ENCODE data around the gene MALAT1.
"Not testable (repeated sequence)": the region's sequence is repeated elsewhere in the genome, so short reads cannot be mapped to it uniquely, and the experiment has no call there.

MALAT1 gene

DNA sequence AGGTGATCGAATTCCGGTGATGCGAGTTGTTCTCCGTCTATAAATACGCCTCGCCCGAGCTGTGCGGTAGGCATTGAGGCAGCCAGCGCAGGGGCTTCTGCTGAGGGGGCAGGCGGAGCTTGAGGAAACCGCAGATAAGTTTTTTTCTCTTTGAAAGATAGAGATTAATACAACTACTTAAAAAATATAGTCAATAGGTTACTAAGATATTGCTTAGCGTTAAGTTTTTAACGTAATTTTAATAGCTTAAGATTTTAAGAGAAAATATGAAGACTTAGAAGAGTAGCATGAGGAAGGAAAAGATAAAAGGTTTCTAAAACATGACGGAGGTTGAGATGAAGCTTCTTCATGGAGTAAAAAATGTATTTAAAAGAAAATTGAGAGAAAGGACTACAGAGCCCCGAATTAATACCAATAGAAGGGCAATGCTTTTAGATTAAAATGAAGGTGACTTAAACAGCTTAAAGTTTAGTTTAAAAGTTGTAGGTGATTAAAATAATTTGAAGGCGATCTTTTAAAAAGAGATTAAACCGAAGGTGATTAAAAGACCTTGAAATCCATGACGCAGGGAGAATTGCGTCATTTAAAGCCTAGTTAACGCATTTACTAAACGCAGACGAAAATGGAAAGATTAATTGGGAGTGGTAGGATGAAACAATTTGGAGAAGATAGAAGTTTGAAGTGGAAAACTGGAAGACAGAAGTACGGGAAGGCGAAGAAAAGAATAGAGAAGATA is at the start of gene MALAT1:
Gene MALAT1, plus strand, starts transcription at position 69 of the 736 bp plus-strand sequence.
- TF ChIP-seq, protein P1, sequence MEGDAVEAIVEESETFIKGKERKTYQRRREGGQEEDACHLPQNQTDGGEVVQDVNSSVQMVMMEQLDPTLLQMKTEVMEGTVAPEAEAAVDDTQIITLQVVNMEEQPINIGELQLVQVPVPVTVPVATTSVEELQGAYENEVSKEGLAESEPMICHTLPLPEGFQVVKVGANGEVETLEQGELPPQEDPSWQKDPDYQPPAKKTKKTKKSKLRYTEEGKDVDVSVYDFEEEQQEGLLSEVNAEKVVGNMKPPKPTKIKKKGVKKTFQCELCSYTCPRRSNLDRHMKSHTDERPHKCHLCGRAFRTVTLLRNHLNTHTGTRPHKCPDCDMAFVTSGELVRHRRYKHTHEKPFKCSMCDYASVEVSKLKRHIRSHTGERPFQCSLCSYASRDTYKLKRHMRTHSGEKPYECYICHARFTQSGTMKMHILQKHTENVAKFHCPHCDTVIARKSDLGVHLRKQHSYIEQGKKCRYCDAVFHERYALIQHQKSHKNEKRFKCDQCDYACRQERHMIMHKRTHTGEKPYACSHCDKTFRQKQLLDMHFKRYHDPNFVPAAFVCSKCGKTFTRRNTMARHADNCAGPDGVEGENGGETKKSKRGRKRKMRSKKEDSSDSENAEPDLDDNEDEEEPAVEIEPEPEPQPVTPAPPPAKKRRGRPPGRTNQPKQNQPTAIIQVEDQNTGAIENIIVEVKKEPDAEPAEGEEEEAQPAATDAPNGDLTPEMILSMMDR (IDR thresholded peaks at IDR 0.05; ENCODE audit: low read depth, low read length): no peak
- DNase-seq (ENCODE audit: low read depth in 2 of 2): peak; percentile 98
- peak within 1 kb of the TSS; percentile 74 to 93 for H3K4me3 ChIP-seq (replicated peaks in 1 of 2; ENCODE audit: low read depth in 2 of 2, low read length in 2 of 2)

GRCh38 chr11:65451301-65451700 is 47.5 kb upstream of the MALAT1 start:
- not testable (repeated sequence) for H3K4me3 ChIP-seq (replicated peaks in 1 of 2; ENCODE audit: low read depth in 2 of 2, low read length in 2 of 2); DNase-seq (ENCODE audit: low read depth in 2 of 2)

DNA sequence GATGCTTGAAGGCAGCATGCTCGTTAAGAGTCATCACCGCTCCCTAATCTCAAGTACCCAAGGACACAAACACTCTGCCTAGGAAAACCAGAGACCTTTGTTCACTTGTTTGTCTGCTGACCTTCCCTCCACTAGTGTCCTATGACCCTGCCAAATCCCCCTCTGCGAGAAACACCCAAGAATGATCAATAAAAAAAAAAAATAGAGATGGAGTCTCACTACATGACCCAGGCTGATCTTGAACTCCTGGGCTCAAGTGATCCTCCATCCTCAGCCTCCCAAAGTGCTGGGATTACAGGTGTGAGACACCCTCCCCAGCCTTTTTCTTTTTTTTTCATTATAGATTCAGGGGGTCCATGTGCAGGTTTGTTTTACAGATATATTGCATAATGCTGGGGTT is 46.6 kb upstream of the MALAT1 start:
- DNase-seq (ENCODE audit: low read depth in 2 of 2); H3K4me3 ChIP-seq (replicated peaks in 1 of 2; ENCODE audit: low read depth in 2 of 2, low read length in 2 of 2): not testable (repeated sequence)

- TF ChIP-seq, protein P1 (IDR thresholded peaks at IDR 0.05; ENCODE audit: low read depth, low read length): no peak
- DNase-seq (ENCODE audit: low read depth in 2 of 2): peak; percentile 82 to 93
- H3K4me3 ChIP-seq (replicated peaks in 1 of 2; ENCODE audit: low read depth in 2 of 2, low read length in 2 of 2): no peak overlapping the region
Observed at GRCh38 chr11:65452806-65453490, 45.9 kb upstream of the MALAT1 start.

- DNase-seq (ENCODE audit: low read depth in 2 of 2): peak; percentile 48 to 69
- peak overlapping the region; percentile 55 to 67 for H3K4me3 ChIP-seq (replicated peaks in 1 of 2; ENCODE audit: low read depth in 2 of 2, low read length in 2 of 2)
- TF ChIP-seq, protein P1 (IDR thresholded peaks at IDR 0.05; ENCODE audit: low read depth, low read length): no peak
Observed at GRCh38 chr11:65454311-65454695, 44.5 kb upstream of the MALAT1 start.

DNA sequence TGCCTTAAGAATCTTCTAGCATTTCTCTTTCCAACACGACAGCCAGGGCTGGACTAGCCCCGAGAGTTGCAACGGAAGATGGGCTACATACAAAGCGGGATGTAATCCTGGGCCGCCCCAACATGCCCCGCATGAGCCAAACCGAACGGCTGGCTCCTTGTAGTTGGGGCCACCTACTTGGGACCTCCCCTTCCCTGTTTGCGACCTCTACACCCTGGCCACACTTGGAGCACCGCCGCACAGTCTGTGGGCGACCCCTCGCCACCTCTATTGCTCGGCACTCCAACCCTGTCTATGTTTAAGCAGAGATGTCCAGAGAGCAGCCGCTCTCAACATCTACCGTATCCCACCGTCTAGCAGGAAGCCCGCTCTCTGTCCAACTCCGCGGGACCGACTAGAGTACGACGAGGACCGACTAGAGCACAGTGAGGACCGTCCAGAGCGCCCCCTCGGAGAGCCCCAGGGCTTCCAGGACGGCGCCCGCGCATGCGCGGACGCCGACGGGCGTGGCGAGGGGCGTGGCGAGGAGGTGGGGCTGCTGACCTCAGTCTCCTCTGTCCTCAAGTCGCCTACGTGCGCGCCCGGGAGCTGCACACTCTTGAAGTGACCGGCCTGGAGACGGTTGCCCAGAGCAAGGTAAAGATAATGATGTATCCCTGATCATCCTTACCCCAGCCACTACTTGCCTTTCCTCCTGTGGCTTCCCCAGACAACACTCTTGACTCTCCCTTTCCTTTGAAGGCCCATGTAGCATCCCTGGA is 44.0 kb upstream of the MALAT1 start:
- H3K4me3 ChIP-seq (replicated peaks in 1 of 2; ENCODE audit: low read depth in 2 of 2, low read length in 2 of 2): peak overlapping the region; percentile 55 to 67
- TF ChIP-seq, protein P1 (IDR thresholded peaks at IDR 0.05; ENCODE audit: low read depth, low read length): no peak
- peak; percentile 89 to 91 for DNase-seq (ENCODE audit: low read depth in 2 of 2)

- TF ChIP-seq, protein P1 (IDR thresholded peaks at IDR 0.05; ENCODE audit: low read depth, low read length): no peak
- no peak overlapping the region for H3K4me3 ChIP-seq (replicated peaks in 1 of 2; ENCODE audit: low read depth in 2 of 2, low read length in 2 of 2)
- no peak for DNase-seq (ENCODE audit: low read depth in 2 of 2)
Observed at GRCh38 chr11:65456418-65456817, 42.4 kb upstream of the MALAT1 start.
